ENCODE measurements around the gene PRSS38. TPM values are rescaled to one million over a fixed set of nuclear protein-coding genes. Genes with fewer than 3 reads are reported as not detected.
"Not testable (repeated sequence)": the region's sequence is repeated elsewhere in the genome, so short reads cannot be mapped to it uniquely, and the experiment has no call there.

PRSS38 gene
- total and polyA plus RNA-seq, 4 donors, result not detected

DNA sequence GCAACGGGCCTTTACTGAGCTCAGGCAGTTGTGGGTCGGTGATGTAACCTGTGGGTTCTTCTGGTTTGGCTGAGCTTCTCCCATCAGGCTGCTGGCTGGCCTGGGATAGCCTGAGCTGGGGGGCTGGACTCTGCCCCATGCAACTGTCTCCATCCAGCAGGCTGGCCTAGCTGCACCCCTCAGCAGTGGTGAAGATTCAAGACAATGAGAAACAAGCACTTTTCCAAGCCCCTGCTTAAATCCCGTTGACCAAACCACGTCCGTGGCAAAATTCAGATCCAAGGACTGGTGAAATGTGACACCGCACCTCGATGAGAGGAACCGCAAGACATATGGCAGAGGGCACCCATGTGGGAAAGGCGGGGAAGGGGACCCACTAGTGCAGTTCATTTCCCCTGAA is 25.6 kb downstream of the PRSS38 start:
- Histone ChIP-seq H3K4me1 (ENCODE audit: control insufficient read depth, insufficient read depth, low read length) (no peaks in the 10 kb centered on the region), H3K4me3 (ENCODE audit: low read depth, low read length) (no peak overlapping the region), H3K27me3 (ENCODE audit: control insufficient read depth, insufficient read depth, low read length) (no peaks in the 10 kb centered on the region), H3K36me3 (ENCODE audit: control insufficient read depth, insufficient read depth, low read length) (no peaks in the 10 kb centered on the region), H3K27ac (ENCODE audit: low read depth, low read length) (no peak overlapping the region), H3K9me3 (ENCODE audit: control insufficient read depth, insufficient read depth, low read length) (no peaks in the 10 kb centered on the region)
- 69% methylated on average over 9 of the region's 9 CpGs for WGBS (ENCODE audit: insufficient coverage)
- no peak for DNase-seq (ENCODE audit: low read depth in 4 of 6, low spot score in 6 of 6)

DNA sequence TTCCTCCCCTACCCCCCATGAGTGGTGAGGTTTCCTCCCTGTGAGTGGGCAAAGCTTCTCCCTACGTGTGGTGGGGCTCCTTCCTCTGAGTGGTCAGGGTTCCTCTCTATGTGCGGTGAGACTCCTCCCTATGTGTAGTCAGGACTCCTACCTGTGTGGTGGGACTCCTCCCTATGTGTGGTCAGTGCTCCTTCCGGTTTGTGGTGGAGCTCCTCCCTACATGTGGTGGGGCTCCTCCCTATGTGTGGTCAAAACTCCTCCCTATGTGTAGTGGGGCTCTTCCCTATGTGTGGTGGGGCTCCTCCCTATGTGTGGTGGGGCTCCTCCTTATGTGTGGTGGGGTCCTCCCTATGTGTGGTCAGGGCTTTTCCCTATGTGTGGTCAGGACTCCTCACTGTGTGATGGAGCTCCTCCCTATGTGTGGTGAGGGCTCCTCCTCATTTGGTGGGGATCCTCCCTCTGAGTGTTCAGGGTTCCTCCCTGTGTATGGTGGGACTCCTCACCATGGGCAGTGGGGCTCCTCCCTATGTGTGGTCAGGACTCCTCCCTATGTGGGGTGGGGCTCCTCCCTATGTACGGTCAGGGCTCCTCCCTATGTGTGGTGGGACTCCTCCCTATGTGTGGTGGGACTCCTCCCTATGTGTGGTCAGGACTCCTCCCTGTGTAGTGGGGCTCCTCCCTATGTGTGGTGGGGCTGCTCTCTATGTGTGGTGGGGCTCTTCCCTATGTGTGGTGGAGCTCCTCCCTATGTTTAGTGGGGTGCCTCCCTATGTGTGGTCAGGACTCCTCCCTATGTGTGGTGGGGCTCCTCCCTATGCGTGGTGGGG is 29.1 kb downstream of the PRSS38 start:
- Histone ChIP-seq H3K27me3 (ENCODE audit: control insufficient read depth, insufficient read depth, low read length) (no peaks in the 10 kb centered on the region), H3K27ac (ENCODE audit: low read depth, low read length) (no peak overlapping the region), H3K4me3 (ENCODE audit: low read depth, low read length) (no peak overlapping the region), H3K36me3 (ENCODE audit: control insufficient read depth, insufficient read depth, low read length) (no peaks in the 10 kb centered on the region), H3K4me1 (ENCODE audit: control insufficient read depth, insufficient read depth, low read length) (no peaks in the 10 kb centered on the region), H3K9me3 (ENCODE audit: control insufficient read depth, insufficient read depth, low read length) (peaks cover 4% of the 10 kb centered on the region)
- WGBS (ENCODE audit: insufficient coverage), result 95% methylated on average over 2 of the region's 5 CpGs
- no peak for DNase-seq (ENCODE audit: low read depth in 4 of 6, low spot score in 6 of 6)

DNA sequence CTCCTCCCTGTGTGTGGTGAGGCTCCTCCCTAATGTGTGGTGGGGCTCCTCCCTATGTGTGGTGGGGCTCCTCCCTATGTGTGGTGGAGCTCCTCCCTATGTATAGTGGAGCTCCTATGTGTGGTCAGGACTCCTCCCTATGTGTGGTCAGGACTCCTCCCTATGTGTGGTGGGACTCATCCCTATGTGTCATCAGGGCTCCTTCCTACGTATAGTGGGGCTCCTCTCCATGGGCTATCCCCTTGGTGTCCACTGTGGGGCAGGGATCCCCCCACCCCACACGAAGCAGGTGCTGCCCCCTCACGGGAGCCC is 29.6 kb downstream of the PRSS38 start:
- H3K4me3 ChIP-seq (ENCODE audit: low read depth, low read length), result no peak overlapping the region
- no peaks in the 10 kb centered on the region for H3K36me3 ChIP-seq (ENCODE audit: control insufficient read depth, insufficient read depth, low read length)
- H3K27ac ChIP-seq (ENCODE audit: low read depth, low read length), result no peak overlapping the region
- no peak for DNase-seq (ENCODE audit: low read depth in 4 of 6, low spot score in 6 of 6)
- peaks cover 4% of the 10 kb centered on the region for H3K9me3 ChIP-seq (ENCODE audit: control insufficient read depth, insufficient read depth, low read length)
- H3K27me3 ChIP-seq (ENCODE audit: control insufficient read depth, insufficient read depth, low read length), result no peaks in the 10 kb centered on the region
- 75% methylated on average over 2 of the region's 3 CpGs for WGBS (ENCODE audit: insufficient coverage)
- no peaks in the 10 kb centered on the region for H3K4me1 ChIP-seq (ENCODE audit: control insufficient read depth, insufficient read depth, low read length)

DNA sequence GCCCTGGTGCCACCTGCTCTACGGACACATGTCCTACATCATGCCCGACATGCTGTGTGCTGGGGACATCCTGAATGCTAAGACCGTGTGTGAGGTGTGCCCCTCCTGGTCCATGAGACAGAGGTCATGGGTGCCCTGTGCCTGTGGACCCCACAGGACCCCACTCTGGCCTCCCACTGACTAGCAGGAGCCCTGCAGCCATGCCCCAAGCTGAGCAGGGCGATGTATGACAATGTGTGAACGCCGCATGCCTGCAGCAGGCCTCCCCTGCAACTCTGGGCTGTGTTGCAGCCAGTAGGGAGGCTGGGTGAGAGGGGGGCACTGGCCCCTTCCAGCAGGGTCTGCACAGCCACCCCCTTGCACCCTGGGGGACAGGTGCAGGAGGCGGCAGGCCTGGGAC is 30.0 kb downstream of the PRSS38 start:
- Histone ChIP-seq H3K9me3 (ENCODE audit: control insufficient read depth, insufficient read depth, low read length) (peaks cover 4% of the 10 kb centered on the region), H3K4me1 (ENCODE audit: control insufficient read depth, insufficient read depth, low read length) (no peaks in the 10 kb centered on the region), H3K4me3 (ENCODE audit: low read depth, low read length) (no peak overlapping the region), H3K36me3 (ENCODE audit: control insufficient read depth, insufficient read depth, low read length) (no peaks in the 10 kb centered on the region), H3K27me3 (ENCODE audit: control insufficient read depth, insufficient read depth, low read length) (no peaks in the 10 kb centered on the region), H3K27ac (ENCODE audit: low read depth, low read length) (no peak overlapping the region)
- no peak for DNase-seq (ENCODE audit: low read depth in 4 of 6, low spot score in 6 of 6)
- 90% methylated on average over 5 of the region's 7 CpGs for WGBS (ENCODE audit: insufficient coverage)

DNA sequence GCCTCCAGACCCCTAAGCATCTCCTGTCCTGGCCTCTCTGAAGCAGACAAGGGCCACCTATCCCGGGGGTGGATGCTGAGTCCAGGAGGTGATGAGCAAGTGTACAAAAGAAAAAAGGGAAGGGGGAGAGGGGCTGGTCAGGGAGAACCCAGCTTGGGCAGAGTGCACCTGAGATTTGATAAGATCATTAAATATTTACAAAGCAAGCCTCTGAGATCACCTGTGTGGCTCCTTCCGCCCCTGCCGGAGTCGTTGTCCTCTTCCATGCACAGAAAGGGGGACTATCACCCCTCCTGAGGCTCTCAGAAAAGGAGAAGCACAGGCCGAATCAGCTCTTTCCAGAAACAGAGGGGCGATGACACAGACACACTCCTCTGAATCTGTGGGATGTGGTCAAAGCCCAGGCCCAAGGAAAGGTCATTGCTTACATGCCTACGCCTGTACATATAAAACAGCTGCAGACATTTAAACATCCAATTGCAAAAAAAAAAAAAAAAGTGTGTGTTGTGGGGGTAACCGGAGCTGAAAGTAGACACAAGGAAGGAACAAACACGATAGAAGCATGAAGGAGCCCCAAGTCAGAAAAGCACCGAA is 30.9 kb downstream of the PRSS38 start:
- peaks cover 4% of the 10 kb centered on the region for H3K9me3 ChIP-seq (ENCODE audit: control insufficient read depth, insufficient read depth, low read length)
- no peak for DNase-seq (ENCODE audit: low read depth in 4 of 6, low spot score in 6 of 6)
- no peaks in the 10 kb centered on the region for H3K4me1 ChIP-seq (ENCODE audit: control insufficient read depth, insufficient read depth, low read length)
- no peaks in the 10 kb centered on the region for H3K36me3 ChIP-seq (ENCODE audit: control insufficient read depth, insufficient read depth, low read length)
- 79% methylated on average over 4 of the region's 10 CpGs for WGBS (ENCODE audit: insufficient coverage)
- no peak overlapping the region for H3K27ac ChIP-seq (ENCODE audit: low read depth, low read length)
- no peak overlapping the region for H3K4me3 ChIP-seq (ENCODE audit: low read depth, low read length)
- H3K27me3 ChIP-seq (ENCODE audit: control insufficient read depth, insufficient read depth, low read length), result no peaks in the 10 kb centered on the region

DNA sequence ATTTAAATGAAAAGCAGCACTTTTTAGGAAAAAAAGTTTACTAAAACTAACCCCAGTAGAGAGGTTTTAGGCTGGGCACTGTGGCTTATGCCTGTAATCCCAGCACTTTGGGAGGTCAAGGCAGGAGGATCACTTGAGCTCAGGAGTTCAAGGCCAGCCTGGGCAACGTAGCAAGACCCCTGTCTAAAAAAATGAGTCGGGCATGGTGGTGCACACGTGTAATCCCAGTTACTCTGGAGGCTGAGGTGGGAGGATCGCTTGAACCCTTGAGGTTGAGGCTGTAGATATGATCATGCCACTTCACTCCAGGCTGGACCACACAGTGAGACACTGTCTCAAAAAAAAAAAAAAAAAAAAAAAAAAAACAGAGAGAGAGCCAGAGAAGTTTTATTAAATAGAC is 31.6 kb downstream of the PRSS38 start:
- H3K9me3 ChIP-seq (ENCODE audit: control insufficient read depth, insufficient read depth, low read length); H3K27me3 ChIP-seq (ENCODE audit: control insufficient read depth, insufficient read depth, low read length); H3K36me3 ChIP-seq (ENCODE audit: control insufficient read depth, insufficient read depth, low read length); H3K4me1 ChIP-seq (ENCODE audit: control insufficient read depth, insufficient read depth, low read length); H3K4me3 ChIP-seq (ENCODE audit: low read depth, low read length); H3K27ac ChIP-seq (ENCODE audit: low read depth, low read length); DNase-seq (ENCODE audit: low read depth in 4 of 6, low spot score in 6 of 6): not testable (repeated sequence)
- WGBS (ENCODE audit: insufficient coverage), result 100% methylated on average over 3 of the region's 4 CpGs

DNA sequence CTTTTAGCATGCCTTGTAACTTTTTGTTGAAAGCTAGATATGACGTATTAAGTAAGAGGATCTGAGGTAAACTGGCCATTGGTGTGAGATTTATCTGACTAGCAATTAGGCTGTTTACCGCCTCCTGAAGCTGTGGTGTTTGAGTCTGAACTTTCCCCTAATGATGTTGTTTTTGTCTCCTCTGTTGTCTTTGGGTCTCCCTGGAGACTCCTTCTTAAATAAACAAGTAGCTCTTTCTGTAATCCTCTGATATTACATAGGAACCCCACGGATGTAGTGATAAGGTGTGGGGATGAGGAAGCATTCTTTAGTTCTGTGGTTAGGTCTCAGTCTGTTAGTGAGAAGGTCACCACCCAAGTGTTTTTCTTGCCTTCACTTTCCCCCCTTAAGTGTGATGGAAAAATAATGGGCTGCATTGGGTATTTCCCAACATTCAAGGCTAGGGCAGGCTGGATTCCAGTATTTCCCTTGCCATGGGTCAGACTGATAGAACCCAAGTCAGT is 33.0 kb downstream of the PRSS38 start:
- Histone ChIP-seq H3K9me3 (ENCODE audit: control insufficient read depth, insufficient read depth, low read length) (peaks cover 4% of the 10 kb centered on the region), H3K4me3 (ENCODE audit: low read depth, low read length) (no peak overlapping the region), H3K36me3 (ENCODE audit: control insufficient read depth, insufficient read depth, low read length) (no peaks in the 10 kb centered on the region), H3K4me1 (ENCODE audit: control insufficient read depth, insufficient read depth, low read length) (no peaks in the 10 kb centered on the region), H3K27ac (ENCODE audit: low read depth, low read length) (no peak overlapping the region), H3K27me3 (ENCODE audit: control insufficient read depth, insufficient read depth, low read length) (no peaks in the 10 kb centered on the region)
- 100% methylated on average over 2 of the region's 3 CpGs for WGBS (ENCODE audit: insufficient coverage)
- no peak for DNase-seq (ENCODE audit: low read depth in 4 of 6, low spot score in 6 of 6)

DNA sequence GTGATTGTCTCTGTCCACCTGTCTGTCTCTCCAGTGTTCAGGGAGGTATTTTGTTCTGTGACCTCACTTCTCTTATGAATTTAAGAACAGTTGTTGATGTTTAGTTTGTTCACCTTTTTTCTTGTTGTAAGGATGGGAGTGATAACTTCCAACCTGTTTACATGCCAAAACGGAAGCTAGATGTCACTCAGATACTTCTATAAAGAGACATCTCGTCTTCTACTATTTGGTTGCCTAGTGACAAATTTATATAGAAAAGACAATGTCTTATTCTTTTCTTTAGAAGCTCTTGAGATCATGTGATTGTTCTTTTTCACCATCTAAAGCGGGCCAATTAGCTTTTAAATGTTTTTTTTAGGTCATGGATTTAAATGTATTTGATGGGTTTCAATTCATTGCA is 33.8 kb downstream of the PRSS38 start:
- Histone ChIP-seq H3K27me3 (ENCODE audit: control insufficient read depth, insufficient read depth, low read length) (no peaks in the 10 kb centered on the region), H3K4me3 (ENCODE audit: low read depth, low read length) (no peak overlapping the region), H3K27ac (ENCODE audit: low read depth, low read length) (no peak overlapping the region), H3K36me3 (ENCODE audit: control insufficient read depth, insufficient read depth, low read length) (no peaks in the 10 kb centered on the region), H3K4me1 (ENCODE audit: control insufficient read depth, insufficient read depth, low read length) (no peaks in the 10 kb centered on the region), H3K9me3 (ENCODE audit: control insufficient read depth, insufficient read depth, low read length) (peaks cover 4% of the 10 kb centered on the region)
- WGBS (ENCODE audit: insufficient coverage), result no CpG with 5 or more reads among the region's 3 CpGs
- DNase-seq (ENCODE audit: low read depth in 4 of 6, low spot score in 6 of 6), result no peak

DNA sequence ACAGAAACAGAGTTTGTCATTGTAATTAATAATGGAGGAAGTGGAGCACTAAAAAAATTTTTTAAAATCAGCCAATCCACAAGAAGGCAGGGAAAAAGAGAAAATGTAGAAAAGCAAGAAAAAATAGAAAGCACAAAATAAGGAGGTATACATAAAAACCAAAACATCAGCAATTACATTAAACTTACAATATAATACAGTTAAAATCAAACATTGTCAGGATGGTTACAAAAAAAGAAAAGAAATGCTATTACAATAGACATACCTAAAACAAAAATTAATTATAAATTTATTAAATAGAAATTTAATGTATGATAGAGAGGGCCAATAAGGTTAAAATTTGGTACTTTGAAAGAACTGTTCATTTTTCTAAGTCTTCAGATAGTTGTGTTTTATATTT is 38.7 kb downstream of the PRSS38 start:
- DNase-seq (ENCODE audit: low read depth in 4 of 6, low spot score in 6 of 6), result no peak
- Histone ChIP-seq H3K27me3 (ENCODE audit: control insufficient read depth, insufficient read depth, low read length) (no peaks in the 10 kb centered on the region), H3K27ac (ENCODE audit: low read depth, low read length) (no peak overlapping the region), H3K9me3 (ENCODE audit: control insufficient read depth, insufficient read depth, low read length) (peaks cover 1% of the 10 kb centered on the region), H3K4me3 (ENCODE audit: low read depth, low read length) (no peak overlapping the region), H3K36me3 (ENCODE audit: control insufficient read depth, insufficient read depth, low read length) (no peaks in the 10 kb centered on the region), H3K4me1 (ENCODE audit: control insufficient read depth, insufficient read depth, low read length) (no peaks in the 10 kb centered on the region)

DNA sequence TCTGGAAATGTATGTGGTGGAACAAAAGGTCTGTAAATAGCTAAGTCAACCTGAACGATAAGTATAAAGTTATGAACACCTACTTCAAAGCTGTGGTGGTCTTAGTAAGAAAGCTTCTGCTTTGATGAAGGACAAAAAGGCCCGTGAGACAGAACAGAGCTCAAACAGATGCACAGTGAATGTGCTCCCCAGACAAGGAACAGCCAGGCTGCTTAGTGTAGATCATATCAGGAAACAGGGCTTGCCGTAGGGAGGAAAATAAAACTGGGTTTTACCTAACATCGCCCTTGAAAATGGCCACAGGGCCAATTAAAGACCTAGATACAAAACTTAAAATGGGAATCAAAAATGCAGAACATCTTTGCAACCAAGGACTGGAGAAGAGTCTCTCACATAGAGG is 40.2 kb downstream of the PRSS38 start:
- no peak for DNase-seq (ENCODE audit: low read depth in 4 of 6, low spot score in 6 of 6)
- H3K4me3 ChIP-seq (ENCODE audit: low read depth, low read length), result no peak overlapping the region
- 86% methylated on average over 1 of the region's 4 CpGs for WGBS (ENCODE audit: insufficient coverage)
- H3K9me3 ChIP-seq (ENCODE audit: control insufficient read depth, insufficient read depth, low read length), result peaks cover 1% of the 10 kb centered on the region
- no peaks in the 10 kb centered on the region for H3K36me3 ChIP-seq (ENCODE audit: control insufficient read depth, insufficient read depth, low read length)
- H3K4me1 ChIP-seq (ENCODE audit: control insufficient read depth, insufficient read depth, low read length), result no peaks in the 10 kb centered on the region
- no peak overlapping the region for H3K27ac ChIP-seq (ENCODE audit: low read depth, low read length)
- no peaks in the 10 kb centered on the region for H3K27me3 ChIP-seq (ENCODE audit: control insufficient read depth, insufficient read depth, low read length)
